Measurements from ENCODE around the gene TOX3.

Gene TOX3

GRCh38 chr16:52498328-52499059 lies 48.4 kb downstream of the TOX3 start:
- TF ChIP-seq REST (IDR thresholded peaks at IDR 0.05; ENCODE audit: low read depth) (no peak), EP300 (IDR thresholded peaks at IDR 0.05; ENCODE audit: borderline replicate concordance) (no peak), RAD21 (IDR thresholded peaks at IDR 0.05; ENCODE audit: low read depth) (no peak), USF1 (IDR thresholded peaks at IDR 0.05) (no peak), YY1 (IDR thresholded peaks at IDR 0.05; ENCODE audit: low read depth) (no peak), CREB1 (IDR thresholded peaks at IDR 0.05; ENCODE audit: low read depth) (no peak)

- TF ChIP-seq TEAD4 (IDR thresholded peaks at IDR 0.05) (no peak), CEBPB (IDR thresholded peaks at IDR 0.05) (no peak), REST (IDR thresholded peaks at IDR 0.05; ENCODE audit: low read depth) (no peak)
These were observed 49.7 kb downstream of the TOX3 start for GRCh38 chr16:52497067-52497816.

- TF ChIP-seq EGR1 (IDR thresholded peaks at IDR 0.05) (no peak), EP300 (IDR thresholded peaks at IDR 0.05; ENCODE audit: borderline replicate concordance) (no peak), TEAD4 (IDR thresholded peaks at IDR 0.05) (no peak)
These were observed 50.7 kb downstream of the TOX3 start for GRCh38 chr16:52496051-52496876.

- TF ChIP-seq USF1 (IDR thresholded peaks at IDR 0.05) (no peak), ZBTB7A (IDR thresholded peaks at IDR 0.05; ENCODE audit: low read depth) (no peak), RAD21 (IDR thresholded peaks at IDR 0.05; ENCODE audit: low read depth) (no peak), NFIC (IDR thresholded peaks at IDR 0.05) (no peak)
These were observed 52.3 kb downstream of the TOX3 start for GRCh38 chr16:52494621-52495020.

GRCh38 chr16:52494145-52494544 lies 52.8 kb downstream of the TOX3 start:
- no peak for TF ChIP-seq USF1 (IDR thresholded peaks at IDR 0.05)
- TF ChIP-seq EP300 (IDR thresholded peaks at IDR 0.05; ENCODE audit: borderline replicate concordance) = no peak
- TF ChIP-seq NFIC (IDR thresholded peaks at IDR 0.05) = no peak

- no peak for TF ChIP-seq TEAD4 (IDR thresholded peaks at IDR 0.05)
- TF ChIP-seq TCF12 (IDR thresholded peaks at IDR 0.05; ENCODE audit: low read depth) = no peak
- no peak for TF ChIP-seq FOXM1 (IDR thresholded peaks at IDR 0.05; ENCODE audit: borderline replicate concordance, low read depth)
- no peak for TF ChIP-seq EP300 (IDR thresholded peaks at IDR 0.05; ENCODE audit: borderline replicate concordance)
- no peak for TF ChIP-seq CEBPB (IDR thresholded peaks at IDR 0.05)
- no peak for TF ChIP-seq ZBTB7A (IDR thresholded peaks at IDR 0.05; ENCODE audit: low read depth)
- no peak for TF ChIP-seq YY1 (IDR thresholded peaks at IDR 0.05; ENCODE audit: low read depth)
- no peak for TF ChIP-seq USF1 (IDR thresholded peaks at IDR 0.05)
- no peak for TF ChIP-seq CREB1 (IDR thresholded peaks at IDR 0.05; ENCODE audit: low read depth)
- TF ChIP-seq NFIC (IDR thresholded peaks at IDR 0.05) = no peak
- no peak for TF ChIP-seq MAX (IDR thresholded peaks at IDR 0.05)
- TF ChIP-seq EGR1 (IDR thresholded peaks at IDR 0.05) = no peak
- no peak for TF ChIP-seq TAF1 (IDR thresholded peaks at IDR 0.05; ENCODE audit: low read depth)
- TF ChIP-seq REST (IDR thresholded peaks at IDR 0.05; ENCODE audit: low read depth) = no peak
- TF ChIP-seq RAD21 (IDR thresholded peaks at IDR 0.05; ENCODE audit: low read depth) = no peak
These were observed 54.1 kb downstream of the TOX3 start for GRCh38 chr16:52492789-52493357.

All from Ishikawa (cell line).